Activated CD8-positive, alpha-beta memory T cell treated with anti-CD3 and anti-CD28 coated beads for 36 hours (primary cell): ENCODE results near the gene RTL5. TPM values are rescaled to one million over a fixed set of nuclear protein-coding genes. Genes with fewer than 3 reads are reported as not detected.
"Not testable (repeated sequence)": the region's sequence is repeated elsewhere in the genome, so short reads cannot be mapped to it uniquely, and the experiment has no call there.

Source experiments
- CTCF ChIA-PET: fragments of 350-600 bp; sonication (Branson Sonifier 250); formaldehyde crosslinking; loops from one replicate; lab custom pipeline; 2021; ENCODE audit warnings: antibody characterized with exemption; lab: Charles Lee
- POLR2A ChIA-PET: fragments of 350-600 bp; sonication (Branson Sonifier 250); formaldehyde crosslinking; loops from one replicate; lab custom pipeline; 2021; ENCODE audit warnings: antibody characterized with exemption; lab: Charles Lee
- total RNA-seq, 2 experiments: library from RNA; stranded (reverse); gene quantifications; one replicate each; pipeline ENCODE4 v1.2.3, GENCODE V29; 2021

The RTL5 gene
- under 1 TPM; 0.42 to 0.44 TPM for total RNA-seq

DNA sequence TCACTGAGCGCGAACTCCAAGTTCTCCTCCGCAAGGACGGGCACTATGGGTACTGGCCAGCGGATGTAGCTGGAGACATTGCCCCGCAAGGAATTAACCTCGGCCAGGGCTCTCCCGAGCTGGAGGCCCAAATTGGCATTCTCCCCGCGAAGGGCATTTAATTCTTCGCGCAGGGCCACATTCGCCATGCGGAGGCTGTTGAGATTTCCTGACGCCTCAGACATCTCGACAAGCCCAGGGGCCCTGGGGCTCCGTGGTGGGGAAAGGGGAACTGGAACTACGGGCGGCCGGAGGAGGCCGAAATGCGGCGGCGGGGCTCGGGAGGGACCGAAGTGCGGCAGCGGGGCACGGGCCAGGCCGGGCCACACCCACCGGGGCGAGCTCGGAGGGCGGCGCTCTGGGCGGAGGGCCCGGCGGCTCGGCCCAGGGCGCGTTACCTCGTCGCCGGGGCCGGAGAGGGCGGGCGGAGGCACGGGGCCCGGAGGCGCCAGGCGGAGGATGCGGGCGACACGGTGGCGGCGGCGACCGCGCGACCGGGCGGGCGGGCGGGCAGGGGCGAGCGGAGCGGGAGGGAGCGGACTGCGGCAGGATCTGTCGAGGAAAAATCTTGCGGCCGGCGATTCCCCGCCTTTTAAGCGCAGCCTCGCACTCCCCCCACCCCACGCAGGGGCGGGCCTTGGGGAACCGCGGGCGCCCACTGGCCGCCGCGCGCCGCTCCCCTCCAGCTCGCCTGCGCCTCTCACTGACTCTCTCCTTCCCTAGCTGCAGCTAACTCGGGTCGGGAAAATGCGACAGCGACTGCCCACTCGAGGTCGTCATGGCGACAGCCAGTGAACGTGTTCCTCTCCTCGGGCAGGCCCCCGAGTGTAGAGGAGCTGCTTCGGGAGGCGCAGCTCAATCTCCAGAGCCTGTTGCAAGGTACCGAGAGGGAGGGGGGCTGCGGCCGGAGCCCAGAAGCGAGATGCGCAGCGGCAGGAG is at the start of gene RTL5:
TSS of gene RTL5 (minus strand) at position 599 of the 978 bp plus-strand sequence.
- CTCF ChIA-PET: interaction anchor here (0.9 kb wide), 1 partner anchor 14 kb away, joined by 5 read pairs; no protein-coding TSS in a partner anchor

DNA sequence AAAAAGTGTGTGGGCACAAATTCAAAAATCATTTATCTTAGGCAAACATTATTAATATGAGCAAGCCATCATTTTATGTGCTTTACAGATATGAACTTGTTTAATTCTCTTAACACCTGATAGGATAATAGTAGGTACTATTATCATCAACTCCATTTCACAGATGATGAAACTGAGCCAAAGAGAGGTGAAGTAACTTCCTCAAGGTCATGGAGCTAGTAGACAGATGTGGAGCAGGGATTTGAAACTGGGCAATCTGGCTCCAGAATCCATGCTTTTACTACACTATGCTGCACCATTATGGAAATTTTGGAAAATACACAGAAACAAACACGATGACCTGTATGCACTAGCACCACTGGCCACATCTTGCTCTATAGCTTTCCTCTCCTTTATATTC is 48.8 kb upstream of the RTL5 start:
- POLR2A ChIA-PET: interaction anchor here (1.4 kb wide), 1 partner anchor 58 kb away, joined by 4 read pairs; the partner anchor contains the start of gene ERCC6L
- CTCF ChIA-PET: interaction anchor here (0.8 kb wide), 1 partner anchor 21 kb away, joined by 3 read pairs; no protein-coding TSS in a partner anchor

More for the DNA sequence above, at the start of gene RTL5:
- POLR2A ChIA-PET: interaction anchor here (0.5 kb wide), 1 partner anchor 101 kb away, joined by 4 read pairs; no protein-coding TSS in a partner anchor

DNA sequence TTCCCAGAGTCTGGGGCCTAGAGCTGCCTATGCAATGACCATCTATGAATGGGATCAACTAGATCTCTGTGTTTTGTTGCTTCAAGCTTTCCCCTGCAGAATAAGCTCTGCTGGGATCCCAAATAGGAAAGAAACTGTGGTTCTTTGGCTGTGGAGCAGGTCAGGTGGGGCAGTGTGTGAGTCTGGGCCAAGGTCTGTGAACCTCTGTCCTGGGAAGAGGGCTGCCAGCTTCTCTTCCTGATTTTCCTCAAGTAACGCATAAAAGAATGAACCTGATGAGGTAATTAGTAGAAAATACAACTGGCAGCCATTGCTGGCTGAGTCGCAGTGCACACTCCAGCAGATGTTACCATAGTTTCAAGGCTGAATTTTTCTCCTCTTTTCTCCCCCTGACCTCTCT is 45.3 kb upstream of the RTL5 start:
- CTCF ChIA-PET: no interaction called here
- POLR2A ChIA-PET: no interaction called here

GRCh38 chrX:72176289-72176688 is 44.6 kb upstream of the RTL5 start:
- CTCF ChIA-PET, POLR2A ChIA-PET: not testable (repeated sequence)

DNA sequence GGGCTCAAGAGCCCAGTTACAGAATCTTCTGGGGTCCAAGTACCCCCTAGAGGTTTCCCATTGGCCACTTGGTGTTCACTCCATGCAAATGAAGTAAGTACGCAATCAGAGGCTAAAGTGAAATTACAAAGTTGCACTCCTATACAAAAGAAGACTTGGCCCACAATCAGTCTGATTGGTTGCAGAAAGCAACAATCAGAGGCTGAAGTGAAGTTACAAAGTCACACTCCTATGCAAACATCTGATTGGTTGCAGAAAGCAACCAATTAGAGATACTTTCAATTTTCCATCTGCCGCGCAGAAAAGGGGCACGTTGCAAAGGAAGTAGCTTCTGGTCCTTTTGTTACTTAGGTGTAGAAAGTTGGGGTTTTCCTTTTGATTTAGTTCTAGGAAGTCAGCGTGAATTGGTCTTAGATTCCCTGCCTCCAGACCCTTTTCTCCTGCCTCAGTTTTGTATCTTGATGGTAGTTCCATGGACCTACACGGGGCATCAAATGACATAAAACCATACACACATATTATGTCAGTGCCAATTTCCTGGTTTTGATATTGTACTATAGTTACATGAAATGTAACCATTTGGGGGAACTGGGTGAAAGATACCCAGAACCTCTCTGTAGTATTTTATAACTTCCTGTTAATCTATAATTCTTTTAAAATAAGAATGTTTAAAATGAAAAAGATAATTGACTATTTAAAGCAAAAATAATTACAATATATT is 37.5 kb upstream of the RTL5 start:
- POLR2A ChIA-PET: no interaction called here
- CTCF ChIA-PET: no interaction called here

GRCh38 chrX:72165551-72165950 is 33.8 kb upstream of the RTL5 start:
- POLR2A ChIA-PET: no interaction called here
- CTCF ChIA-PET: no interaction called here

DNA sequence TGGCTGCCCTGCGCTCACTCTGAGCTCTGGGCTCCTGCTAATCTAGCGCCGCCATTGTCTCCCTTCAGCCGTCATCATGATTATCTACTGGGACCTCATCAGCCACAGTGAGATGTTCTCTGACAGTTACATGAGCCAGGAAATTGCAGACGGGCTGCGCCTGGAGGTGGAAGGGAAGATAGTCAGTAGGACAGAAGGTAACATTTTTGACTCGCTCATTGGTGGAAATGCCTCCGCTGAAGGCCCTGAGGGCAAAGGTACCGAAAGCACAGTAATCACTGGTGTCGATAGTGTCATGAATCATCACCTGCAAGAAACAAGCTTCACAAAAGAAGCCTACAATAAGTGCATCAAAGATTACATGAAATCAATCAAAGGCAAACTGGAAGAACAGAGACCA is 28.1 kb upstream of the RTL5 start:
- ChIA-PET CTCF (no interaction called here), POLR2A (no interaction called here)

GRCh38 chrX:72158773-72159172 is 27.1 kb upstream of the RTL5 start:
- ChIA-PET CTCF (no interaction called here), POLR2A (no interaction called here)

DNA sequence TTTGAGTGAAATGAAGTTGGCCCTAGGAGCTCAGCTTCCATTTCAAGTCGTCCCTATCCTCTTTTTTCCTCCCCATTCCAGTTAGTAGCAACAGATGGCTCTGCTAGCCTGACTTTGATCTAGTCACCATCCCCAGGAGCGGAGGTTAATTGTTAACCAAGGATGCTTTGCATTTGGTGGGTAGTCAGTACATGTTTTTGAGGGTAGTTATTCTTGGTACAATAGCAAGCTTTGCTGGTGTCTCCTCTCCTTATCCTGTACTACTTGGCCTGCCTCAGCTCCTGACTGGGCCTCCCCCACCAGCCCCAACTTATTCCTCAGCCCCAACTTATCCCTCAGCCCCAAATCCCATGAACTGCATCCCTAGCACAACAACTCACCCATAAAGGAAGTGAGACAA is 14.8 kb upstream of the RTL5 start:
- ChIA-PET POLR2A (no interaction called here), CTCF (no interaction called here)

- ChIA-PET POLR2A (no interaction called here), CTCF (interaction anchor here (0.5 to 1.5 kb wide), 2 partner anchors 13 to 26 kb away, joined by 5 read pairs; partner anchors contain the start of gene RTL5)
Observed at GRCh38 chrX:72145181-72145580, 13.5 kb upstream of the RTL5 start.

- ChIA-PET POLR2A (no interaction called here), CTCF (interaction anchor here (1.4 kb wide), 1 partner anchor 16 kb away, joined by 4 read pairs; no protein-coding TSS in a partner anchor)
Observed at GRCh38 chrX:72143609-72143907, 11.8 kb upstream of the RTL5 start.

- POLR2A ChIA-PET: no interaction called here
Observed at GRCh38 chrX:72142794-72143608, 11.3 kb upstream of the RTL5 start.

DNA sequence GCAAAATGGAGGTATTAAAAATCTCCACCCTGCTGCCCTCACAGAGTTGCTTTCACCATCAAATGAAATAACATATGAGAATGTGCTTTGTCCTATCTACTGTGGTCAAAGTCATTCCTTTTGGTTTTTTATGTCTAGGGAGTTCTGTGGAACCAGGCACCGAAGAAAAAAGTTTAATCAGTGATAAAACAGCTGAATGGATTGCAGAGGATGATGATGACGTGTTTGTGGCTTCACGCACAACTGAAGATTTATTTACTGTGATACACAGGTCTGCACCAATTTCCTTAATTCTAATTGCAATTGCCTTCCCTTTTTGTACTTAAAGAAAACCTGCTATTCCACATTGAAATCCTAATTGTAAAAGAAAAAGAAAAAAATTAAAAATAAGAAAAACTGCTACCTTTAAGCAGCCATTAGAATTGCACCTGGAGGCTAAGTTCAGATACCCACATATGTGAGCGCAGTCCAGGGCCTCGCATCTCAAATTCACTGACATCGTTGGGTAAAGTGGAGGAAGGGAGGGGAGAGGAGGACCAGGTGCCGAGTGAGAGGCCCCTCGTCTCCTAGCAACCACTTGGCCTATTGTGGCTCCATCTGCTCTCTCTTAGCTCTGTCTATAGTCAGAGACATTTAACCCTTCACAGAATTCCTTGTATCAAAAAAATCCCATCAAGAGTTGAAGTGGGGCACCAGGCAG is 10.5 kb upstream of the RTL5 start:
- CTCF ChIA-PET: interaction anchor here (0.8 kb wide), 1 partner anchor 135 kb away, joined by 3 read pairs; the partner anchor contains the start of gene RPS4X
- POLR2A ChIA-PET: no interaction called here

More at GRCh38 chrX:72142794-72143608, 11.3 kb upstream of the RTL5 start:
- CTCF ChIA-PET: interaction anchor here (1.4 kb wide), 1 partner anchor 16 kb away, joined by 4 read pairs; no protein-coding TSS in a partner anchor

- ChIA-PET CTCF (interaction anchor here (0.8 kb wide), 1 partner anchor 136 kb away, joined by 3 read pairs; the partner anchor contains the start of gene RPS4X), POLR2A (no interaction called here)
Observed at GRCh38 chrX:72141372-72142004, 9.8 kb upstream of the RTL5 start.

GRCh38 chrX:72139538-72139937 is 7.8 kb upstream of the RTL5 start:
- CTCF ChIA-PET: no interaction called here
- POLR2A ChIA-PET: no interaction called here

DNA sequence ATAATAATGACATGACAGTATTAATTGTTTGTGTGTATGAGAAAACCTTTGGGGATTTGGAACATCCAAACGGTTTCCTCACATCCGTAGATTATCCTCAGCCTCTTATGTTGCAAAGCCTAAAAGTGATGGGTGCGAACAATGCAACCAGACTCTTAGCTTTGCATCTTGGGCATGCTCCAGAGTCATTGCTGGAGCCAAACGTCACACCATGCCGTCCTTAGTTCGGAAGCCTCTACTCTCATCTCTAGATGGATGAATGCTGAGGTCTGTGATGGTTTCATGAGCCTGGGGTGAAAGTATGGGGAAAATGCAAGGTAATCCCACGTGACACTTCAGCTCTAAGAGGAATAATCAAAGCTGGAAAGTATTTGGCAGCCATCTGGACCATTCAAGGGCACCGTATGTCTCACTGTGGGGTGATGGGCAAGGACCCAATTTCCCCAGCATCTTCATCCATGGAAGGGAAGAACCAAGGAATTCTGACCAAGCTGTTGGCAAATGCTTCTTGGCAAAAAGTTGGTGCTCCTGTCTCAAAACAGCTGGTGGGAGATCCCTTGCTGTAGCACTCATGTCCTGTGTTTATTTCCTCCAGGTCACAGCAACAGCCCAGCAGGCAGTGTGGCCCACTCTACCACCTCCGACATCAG is 6.3 kb upstream of the RTL5 start:
- ChIA-PET POLR2A (no interaction called here), CTCF (no interaction called here)

DNA sequence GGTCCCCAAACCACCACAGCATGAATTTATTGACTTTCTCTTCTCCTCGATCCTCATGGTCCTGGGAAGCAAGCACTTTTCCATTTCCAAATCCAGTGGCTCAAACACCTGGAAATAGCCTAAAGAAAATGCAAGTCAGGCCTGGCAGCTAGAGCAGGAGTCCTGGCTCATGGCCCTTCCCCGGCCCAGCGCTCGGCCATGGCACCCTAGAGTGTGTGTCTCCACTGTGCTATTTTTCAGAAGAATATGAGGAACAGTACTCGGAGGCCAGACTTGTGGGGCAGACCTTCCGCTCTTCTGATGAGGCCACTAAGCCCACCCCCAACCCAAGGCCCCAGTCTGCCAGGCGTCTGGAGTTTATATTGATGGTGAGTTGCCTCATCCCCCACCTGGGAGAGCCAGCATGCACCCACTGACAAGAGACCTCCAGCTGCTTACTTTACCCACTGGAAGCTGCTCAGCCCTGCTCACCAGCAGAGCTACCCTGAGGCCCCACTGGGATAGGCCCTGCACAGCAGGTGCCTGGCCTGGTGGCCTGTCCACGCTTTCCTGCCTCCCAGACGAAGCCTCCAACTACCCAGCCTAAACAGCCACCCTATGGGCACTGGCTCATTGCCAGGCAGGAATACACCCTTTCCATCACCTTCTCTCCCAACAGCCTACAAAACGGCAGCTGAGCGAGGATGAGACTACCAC is 2.3 kb upstream of the RTL5 start:
- ChIA-PET POLR2A (no interaction called here), CTCF (no interaction called here)
